ENCODE results near the gene ASB3. TPM values are rescaled to one million over a fixed set of nuclear protein-coding genes. Genes with fewer than 3 reads are reported as not detected.

ASB3 gene
- total RNA-seq, 2 experiments from 2014 or later = 26.4 to 30.3 TPM

DNA sequence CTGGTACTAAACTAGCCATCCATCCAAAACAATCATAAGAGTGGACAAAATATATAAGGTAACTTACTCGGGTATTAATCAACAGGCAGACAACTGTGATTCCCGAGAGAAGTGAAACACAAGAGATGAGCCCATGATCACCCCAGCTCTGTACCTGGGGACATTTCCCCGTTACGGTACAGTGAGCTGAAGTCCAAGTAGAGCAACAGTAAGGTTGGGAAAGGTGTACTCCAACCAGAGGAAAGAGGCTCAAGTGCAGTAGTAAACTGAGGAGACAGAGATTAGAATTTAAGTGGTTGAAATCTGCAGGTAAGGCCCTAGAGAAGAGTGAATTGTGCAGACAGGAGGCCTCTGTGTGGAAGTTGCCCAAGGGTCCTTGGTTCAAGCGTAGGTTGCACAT is 49.7 kb downstream of the ASB3 start:
- BruUV-seq (replicated peaks) = no TSS peak
- Histone ChIP-seq H3K27ac (ENCODE audit: low read depth, low read length, poor library complexity, severe bottlenecking) (no peak overlapping the region), H3K4me1 (ENCODE audit: insufficient read depth, low read length, poor library complexity, severe bottlenecking) (no peaks in the 10 kb centered on the region), H4K20me1 (ENCODE audit: insufficient read depth, low read length) (no peaks in the 10 kb centered on the region), H3K36me3 (ENCODE audit: insufficient read depth, low read length) (peaks cover 37% of the 10 kb centered on the region), H3K4me3 (ENCODE audit: low read depth, low read length, poor library complexity, severe bottlenecking) (no peak overlapping the region), H3K79me2 (ENCODE audit: insufficient read depth, low read depth, low read length) (no peaks in the 10 kb centered on the region), H3K4me2 (ENCODE audit: low read length) (no peak overlapping the region), H3K9me2 (ENCODE audit: insufficient read depth, low read length) (no peaks in the 10 kb centered on the region), H2AFZ (ENCODE audit: low read length) (no peak overlapping the region), H3K9me3 (ENCODE audit: low read length) (no peaks in the 10 kb centered on the region)
- no peak for TF ChIP-seq EZH2phosphoT487 (IDR thresholded peaks at IDR 0.05; ENCODE audit: borderline replicate concordance, low read depth, low read length)
- TF ChIP-seq, protein P1, sequence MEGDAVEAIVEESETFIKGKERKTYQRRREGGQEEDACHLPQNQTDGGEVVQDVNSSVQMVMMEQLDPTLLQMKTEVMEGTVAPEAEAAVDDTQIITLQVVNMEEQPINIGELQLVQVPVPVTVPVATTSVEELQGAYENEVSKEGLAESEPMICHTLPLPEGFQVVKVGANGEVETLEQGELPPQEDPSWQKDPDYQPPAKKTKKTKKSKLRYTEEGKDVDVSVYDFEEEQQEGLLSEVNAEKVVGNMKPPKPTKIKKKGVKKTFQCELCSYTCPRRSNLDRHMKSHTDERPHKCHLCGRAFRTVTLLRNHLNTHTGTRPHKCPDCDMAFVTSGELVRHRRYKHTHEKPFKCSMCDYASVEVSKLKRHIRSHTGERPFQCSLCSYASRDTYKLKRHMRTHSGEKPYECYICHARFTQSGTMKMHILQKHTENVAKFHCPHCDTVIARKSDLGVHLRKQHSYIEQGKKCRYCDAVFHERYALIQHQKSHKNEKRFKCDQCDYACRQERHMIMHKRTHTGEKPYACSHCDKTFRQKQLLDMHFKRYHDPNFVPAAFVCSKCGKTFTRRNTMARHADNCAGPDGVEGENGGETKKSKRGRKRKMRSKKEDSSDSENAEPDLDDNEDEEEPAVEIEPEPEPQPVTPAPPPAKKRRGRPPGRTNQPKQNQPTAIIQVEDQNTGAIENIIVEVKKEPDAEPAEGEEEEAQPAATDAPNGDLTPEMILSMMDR (conservative IDR thresholded peaks at IDR 0.05; ENCODE audit: low read length) = no peak
- CTCF ChIA-PET (ENCODE audit: unreplicated experiment) = no interaction called here
- no peak for DNase-seq (ENCODE audit: low spot score)
- POLR2A ChIA-PET = interaction anchor here (0.6 to 0.7 kb wide), 4 partner anchors 9 to 690 kb away, joined by 3 to 6 read pairs (median 4); no protein-coding TSS in a partner anchor
- intact Hi-C loops (cut with micrococcal nuclease; ENCODE audit: unreplicated experiment) = no loop called here

DNA sequence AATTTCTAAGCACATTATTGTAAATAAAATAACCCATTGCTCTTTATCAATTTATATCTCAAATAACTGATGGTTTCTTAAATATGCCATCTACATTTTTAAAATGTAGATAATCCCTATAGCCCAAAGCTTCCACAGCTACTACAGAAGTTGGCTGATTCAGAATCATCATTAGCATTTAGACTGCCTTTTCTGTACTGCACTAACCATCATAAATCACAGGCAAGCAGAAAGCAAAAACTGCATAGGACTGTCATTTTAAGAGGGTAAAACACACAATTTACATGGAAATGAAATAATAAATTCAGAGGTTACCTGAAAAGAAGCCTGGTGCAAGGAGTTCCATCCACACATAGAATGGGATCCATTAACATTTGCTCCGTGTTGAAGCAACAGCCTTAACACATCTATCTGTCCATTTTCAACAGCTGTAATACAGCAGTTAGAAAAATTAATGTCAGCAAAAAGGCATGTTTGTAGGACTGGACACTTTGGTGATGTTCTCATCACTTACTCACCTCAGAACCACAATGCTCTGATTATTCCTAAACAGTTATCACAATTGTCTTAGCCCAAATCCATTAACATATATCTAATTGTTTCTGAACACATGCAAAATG is 57.5 kb downstream of the ASB3 start:
- ChIA-PET POLR2A (no interaction called here), CTCF (ENCODE audit: unreplicated experiment) (no interaction called here)
- no peaks in the 10 kb centered on the region for H3K4me1 ChIP-seq (ENCODE audit: insufficient read depth, low read length, poor library complexity, severe bottlenecking)
- no peak overlapping the region for H3K27ac ChIP-seq (ENCODE audit: low read depth, low read length, poor library complexity, severe bottlenecking)
- no peaks in the 10 kb centered on the region for H3K9me3 ChIP-seq (ENCODE audit: low read length)
- no TSS peak for BruUV-seq (replicated peaks)
- peaks cover 45% of the 10 kb centered on the region for H3K36me3 ChIP-seq (ENCODE audit: insufficient read depth, low read length)
- TF ChIP-seq EZH2phosphoT487 (IDR thresholded peaks at IDR 0.05; ENCODE audit: borderline replicate concordance, low read depth, low read length) = no peak
- TF ChIP-seq, protein P1 (conservative IDR thresholded peaks at IDR 0.05; ENCODE audit: low read length) = no peak
- no peak overlapping the region for H3K4me2 ChIP-seq (ENCODE audit: low read length)
- intact Hi-C loops (cut with micrococcal nuclease; ENCODE audit: unreplicated experiment) = no loop called here
- H3K9me2 ChIP-seq (ENCODE audit: insufficient read depth, low read length) = no peaks in the 10 kb centered on the region
- no peak overlapping the region for H2AFZ ChIP-seq (ENCODE audit: low read length)
- no peak for DNase-seq (ENCODE audit: low spot score)
- no peaks in the 10 kb centered on the region for H4K20me1 ChIP-seq (ENCODE audit: insufficient read depth, low read length)
- H3K79me2 ChIP-seq (ENCODE audit: insufficient read depth, low read depth, low read length) = no peaks in the 10 kb centered on the region
- H3K4me3 ChIP-seq (ENCODE audit: low read depth, low read length, poor library complexity, severe bottlenecking) = no peak overlapping the region

DNA sequence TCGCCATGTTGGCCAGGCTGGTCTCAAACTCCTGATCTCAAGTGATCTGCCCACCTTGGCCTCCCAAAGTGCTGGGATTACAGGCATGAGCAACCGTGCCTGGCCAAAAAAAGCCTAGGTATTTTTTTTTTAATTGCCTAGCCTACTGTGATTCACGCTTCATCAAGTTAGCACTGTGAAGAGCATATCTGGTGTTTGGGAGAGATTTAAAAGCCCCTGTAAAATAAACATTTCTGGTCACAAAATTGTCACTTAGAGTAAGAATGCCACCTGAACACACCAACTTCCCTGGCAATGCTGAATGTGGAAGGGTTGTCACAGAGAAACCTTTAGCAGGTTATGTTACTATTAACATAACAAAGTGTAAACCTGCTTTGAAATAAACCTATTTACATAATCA is 58.8 kb downstream of the ASB3 start:
- H3K9me2 ChIP-seq (ENCODE audit: insufficient read depth, low read length) = no peaks in the 10 kb centered on the region
- intact Hi-C loops (cut with micrococcal nuclease; ENCODE audit: unreplicated experiment) = no loop called here
- H4K20me1 ChIP-seq (ENCODE audit: insufficient read depth, low read length) = no peaks in the 10 kb centered on the region
- no peak for DNase-seq (ENCODE audit: low spot score)
- peaks cover 39% of the 10 kb centered on the region for H3K36me3 ChIP-seq (ENCODE audit: insufficient read depth, low read length)
- no peaks in the 10 kb centered on the region for H3K79me2 ChIP-seq (ENCODE audit: insufficient read depth, low read depth, low read length)
- no peaks in the 10 kb centered on the region for H3K9me3 ChIP-seq (ENCODE audit: low read length)
- H3K4me3 ChIP-seq (ENCODE audit: low read depth, low read length, poor library complexity, severe bottlenecking) = no peak overlapping the region
- H3K27ac ChIP-seq (ENCODE audit: low read depth, low read length, poor library complexity, severe bottlenecking) = no peak overlapping the region
- POLR2A ChIA-PET = interaction anchor here (0.6 kb wide), 1 partner anchor 9 kb away, joined by 6 read pairs; no protein-coding TSS in a partner anchor
- CTCF ChIA-PET (ENCODE audit: unreplicated experiment) = no interaction called here
- H3K4me1 ChIP-seq (ENCODE audit: insufficient read depth, low read length, poor library complexity, severe bottlenecking) = no peaks in the 10 kb centered on the region
- no TSS peak for BruUV-seq (replicated peaks)
- TF ChIP-seq EZH2phosphoT487 (IDR thresholded peaks at IDR 0.05; ENCODE audit: borderline replicate concordance, low read depth, low read length) = no peak
- TF ChIP-seq, protein P1 (conservative IDR thresholded peaks at IDR 0.05; ENCODE audit: low read length) = no peak
- H2AFZ ChIP-seq (ENCODE audit: low read length) = no peak overlapping the region
- no peak overlapping the region for H3K4me2 ChIP-seq (ENCODE audit: low read length)

Measured in OCI-LY7 (cell line).